ENCODE data around the gene LRCH4.

DNA sequence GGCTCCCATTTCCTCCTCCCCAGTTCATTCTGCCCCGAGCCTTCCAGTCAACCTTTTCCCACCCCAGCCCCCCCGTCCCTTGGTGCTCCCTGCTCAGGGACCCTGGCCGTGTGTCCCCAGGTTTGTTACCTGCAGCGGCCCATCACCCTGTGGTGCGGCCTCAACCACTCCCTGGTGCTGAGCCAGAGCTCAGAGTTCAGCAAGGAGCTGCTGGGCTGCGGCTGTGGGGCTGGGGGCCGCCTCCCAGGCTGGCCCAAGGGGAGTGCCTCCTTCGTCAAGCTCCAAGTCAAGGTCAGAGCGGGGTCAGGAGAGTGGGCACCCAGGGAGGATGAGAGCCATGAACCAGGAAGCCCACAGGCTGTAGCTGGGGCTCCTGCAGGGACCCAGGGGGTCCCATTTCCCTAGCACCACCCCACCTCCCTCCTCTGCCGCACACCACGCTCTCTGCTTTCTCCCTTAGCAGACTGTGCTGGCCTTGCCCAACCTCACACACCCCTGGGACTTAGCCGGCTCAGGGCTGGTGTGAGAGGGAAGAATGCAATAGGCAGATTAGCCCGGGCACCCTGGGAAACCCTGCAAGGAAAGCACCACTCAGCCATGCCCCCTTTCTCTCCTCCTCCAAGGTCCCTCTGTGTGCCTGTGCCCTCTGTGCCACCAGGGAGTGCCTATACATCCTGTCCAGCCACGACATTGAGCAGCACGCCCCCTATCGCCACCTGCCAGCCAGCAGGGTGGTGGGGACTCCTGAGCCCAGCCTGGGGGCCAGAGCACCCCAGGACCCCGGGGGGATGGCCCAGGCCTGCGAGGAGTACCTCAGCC is 14.2 kb upstream of the LRCH4 start:
- 0 out of 2 replicates have a peak, but pooled peaks have one; percentile 3 for TF ChIP-seq POLR2AphosphoS5 (IDR thresholded peaks at IDR 0.05; ENCODE audit: borderline replicate concordance, low read depth, low read length)
- no peak for TF ChIP-seq EZH2 (IDR thresholded peaks at IDR 0.05)
- no peak for TF ChIP-seq FOXP2 (optimal IDR thresholded peaks at IDR 0.05; ENCODE audit: control extremely low read depth, extremely low read length, insufficient read depth)

Measured in SK-N-MC (cell line).